Endothelial cell of umbilical vein (primary cell): ENCODE measurements around the gene SLAMF8. TPM values are rescaled to one million over a fixed set of nuclear protein-coding genes. Genes with fewer than 3 reads are reported as not detected.

Source experiments
- BruUV-seq: library from RNA; stranded (reverse); fragments of 400-500 nt; replicated peaks from 2 replicates; lab custom pipeline; 2021; lab: Mats Ljungman, UMichigan
- CTCF ChIA-PET: fragments of 300-600, 350-600 bp; sonication (Branson Sonifier 250); formaldehyde crosslinking; loops from one replicate; lab custom pipeline; 2021; ENCODE audit warnings: antibody characterized with exemption, inconsistent platforms; lab: Charles Lee
- POLR2A ChIA-PET: fragments of 300-600, 350-600 bp; sonication (Branson Sonifier 250); formaldehyde crosslinking; loops from one replicate; lab custom pipeline; 2021; ENCODE audit warnings: antibody characterized with exemption, inconsistent platforms; lab: Charles Lee
- DNase-seq: peaks from one replicate; pipeline ENCODE4 v3.0.0-alpha.2; 2011; ENCODE audit warnings: low read depth, low spot score
- FAIRE-seq: peaks from 2 replicates; lab custom pipeline; 2011; peaks lifted over from hg19 to GRCh38; lab: Jason Lieb, UNC
- H2AFZ ChIP-seq: 2 replicates; pipeline ENCODE4 v1.6.0; 2012; ENCODE audit warnings: low read depth, low read length, control low read depth, inconsistent platforms
- H3K27ac ChIP-seq: 2 replicates; pipeline ENCODE4 v1.5.1; 2011; ENCODE audit warnings: low read depth, mild to moderate bottlenecking, control low read depth, low read length, moderate library complexity; ENCODE audit not compliant: insufficient read depth
- H3K27me3 ChIP-seq, 2 experiments: 2 replicates each; pipeline versions ENCODE4 v1.6.0 to v1.6.1; 2011; ENCODE audit warnings: low read length in 2 of 2, mixed read lengths in 1 of 2; ENCODE audit not compliant: control insufficient read depth in 2 of 2, insufficient read depth in 2 of 2
- H3K36me3 ChIP-seq, 2 experiments: 2 replicates in 1 of 2; 3 replicates in 1 of 2; pipeline ENCODE4 v1.5.1; 2011; ENCODE audit warnings: low read length in 2 of 2, mild to moderate bottlenecking in 1 of 2, moderate library complexity in 1 of 2; ENCODE audit not compliant: control insufficient read depth in 2 of 2, insufficient read depth in 2 of 2; ENCODE audit errors: extremely low read depth in 1 of 2
- H3K4me1 ChIP-seq: 3 replicates; pipeline ENCODE4 v1.5.1; 2011; ENCODE audit warnings: mild to moderate bottlenecking, low read length; ENCODE audit not compliant: control insufficient read depth, insufficient read depth; ENCODE audit errors: extremely low read depth
- H3K4me2 ChIP-seq: 2 replicates; pipeline ENCODE4 v1.6.1; 2011; ENCODE audit warnings: low read length, control low read depth, mixed read lengths; ENCODE audit not compliant: insufficient read depth
- H3K4me3 ChIP-seq, 3 experiments: fragments of 200-600 bp in 1 of 3; sonication (generic), shearing (Covaris generic) in 1 of 3; replicated peaks in 1 of 3; 2 replicates each; pipeline ENCODE4 v1.5.1; 2011 to 2016; ENCODE audit warnings: control low read depth in 3 of 3, low read length in 3 of 3, mild to moderate bottlenecking in 2 of 3, inconsistent platforms in 1 of 3, low read depth in 1 of 3, moderate library complexity in 1 of 3; ENCODE audit not compliant: insufficient read depth in 1 of 3
- H3K79me2 ChIP-seq: 2 replicates; pipeline ENCODE4 v1.6.0; 2012; ENCODE audit warnings: low read length, inconsistent platforms; ENCODE audit not compliant: control insufficient read depth, insufficient read depth
- H3K9ac ChIP-seq: replicated peaks from 2 replicates; pipeline ENCODE3; 2011; ENCODE audit warnings: low read length, control low read depth; ENCODE audit not compliant: insufficient read depth; ENCODE audit errors: extremely low read depth
- H3K9me1 ChIP-seq: replicated peaks from 3 replicates; pipeline ENCODE4 v1.6.0; 2011; ENCODE audit warnings: mild to moderate bottlenecking, low read length; ENCODE audit not compliant: control insufficient read depth, insufficient read depth; ENCODE audit errors: extremely low read depth
- H3K9me3 ChIP-seq: replicated peaks from 2 replicates; pipeline ENCODE4 v1.5.1; 2012; ENCODE audit warnings: low read length, inconsistent platforms; ENCODE audit not compliant: control insufficient read depth, insufficient read depth
- H4K20me1 ChIP-seq: replicated peaks from 2 replicates; pipeline ENCODE3; 2011; ENCODE audit warnings: mild to moderate bottlenecking, low read length; ENCODE audit not compliant: control insufficient read depth, insufficient read depth; ENCODE audit errors: extremely low read depth
- EZH2 ChIP-seq: IDR thresholded peaks from 2 replicates; pipeline ENCODE4 v1.6.1; 2012; ENCODE audit warnings: borderline replicate concordance, low read depth, mild to moderate bottlenecking, moderate library complexity, low read length, inconsistent platforms; ENCODE audit not compliant: severe bottlenecking
- JUN ChIP-seq: IDR thresholded peaks from 2 replicates; pipeline ENCODE4 v1.6.1; 2011; ENCODE audit warnings: borderline replicate concordance, low read depth; ENCODE audit not compliant: insufficient read length, insufficient read depth
- POLR2AphosphoS5 ChIP-seq: IDR thresholded peaks from 2 replicates; pipeline ENCODE4 v1.6.1; 2012; ENCODE audit warnings: low read depth, mild to moderate bottlenecking, control low read depth, low read length, moderate library complexity; ENCODE audit not compliant: insufficient read depth
- dilution Hi-C: fragments of 300-500 bp; cut with MboI; formaldehyde crosslinking; loops from one replicate; pipeline ENCODE4 v1.15.0; 2019; ENCODE audit warnings: low sequenced_read_pairs; ENCODE audit not compliant: extremely low pct_ligation_motif_present
- intact Hi-C: fragments of 100-400 bp; cut with micrococcal nuclease; formaldehyde crosslinking; loops from one replicate; pipeline ENCODE4 v1.10.0; 2022
- polyA plus RNA-seq, 4 experiments: library from polyadenylated mRNA; depleted of rRNA in 3 of 4; stranded (reverse) in 3 of 4; unstranded in 1 of 4; fragments of >200 nt; gene quantifications; 2 replicates each; pipeline versions ENCODE4 v1.2.1 to v1.2.3, GENCODE V29; 2011 to 2012; ENCODE audit warnings: missing spikeins in 1 of 4
- total RNA-seq: library from RNA; stranded (reverse); gene quantifications from 2 replicates; pipeline ENCODE4 v1.2.3, GENCODE V29; 2021
- TF ChIP-seq, protein P1 (sequence below), 2 donors: IDR thresholded peaks; 1 replicate in 1 of 2; 2 replicates in 1 of 2; pipeline ENCODE4 v1.5.1; 2011; ENCODE audit warnings: low read length in 2 of 2, mild to moderate bottlenecking in 2 of 2, moderate library complexity in 2 of 2, control low read depth in 1 of 2, inconsistent platforms in 1 of 2, low read depth in 1 of 2; ENCODE audit not compliant: insufficient read depth in 1 of 2; ENCODE audit errors: extremely low read depth in 1 of 2
- TF ChIP-seq, protein P2 (sequence below): IDR thresholded peaks from 2 replicates; pipeline ENCODE4 v1.6.1; 2011; ENCODE audit not compliant: insufficient read depth, insufficient read length

The SLAMF8 gene
- total and polyA plus RNA-seq, 2 donors (not counting 3 experiments of a cell fraction or from before 2014, with no cell fraction given): not detected

DNA sequence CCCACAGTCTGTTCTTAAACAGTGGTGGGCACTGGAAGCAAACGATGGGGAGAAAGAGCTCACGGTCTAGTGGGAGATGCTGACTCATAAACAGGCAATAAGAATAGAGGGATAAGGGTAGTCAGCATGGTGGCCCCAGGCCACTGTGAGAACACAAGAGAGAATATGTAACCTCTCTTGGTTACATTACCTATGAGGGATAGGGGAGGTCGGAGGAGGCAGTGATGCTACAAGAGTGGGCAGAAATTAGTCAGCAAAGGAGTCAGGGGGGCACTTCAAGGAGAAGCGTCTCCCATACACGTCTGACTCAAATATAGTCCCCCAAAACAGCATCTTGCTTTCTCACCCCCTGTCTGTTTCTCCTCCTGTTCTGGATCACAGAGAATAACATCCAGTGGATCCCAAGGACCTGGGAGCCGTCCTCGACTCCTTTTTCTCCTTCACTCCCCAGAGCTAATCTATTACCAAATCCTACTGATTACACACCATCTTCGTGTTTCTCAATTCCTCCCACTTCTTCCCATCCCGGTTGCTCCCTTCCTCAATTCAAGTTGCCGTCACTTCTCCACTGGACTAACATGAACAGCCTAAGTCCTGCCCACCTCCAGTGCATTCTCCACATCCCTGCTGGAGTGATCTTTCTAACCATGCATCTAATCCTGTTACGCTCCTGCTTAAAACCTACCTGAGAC, 2.1 kb downstream of the SLAMF8 start:
- no peak overlapping the region for H2AFZ ChIP-seq
- dilution Hi-C loops: no loop called here
- no peaks in the 10 kb centered on the region for H3K9me3 ChIP-seq
- POLR2A ChIA-PET: no interaction called here
- H3K4me2 ChIP-seq: no peak overlapping the region
- no peak overlapping the region for H3K9ac ChIP-seq
- intact Hi-C loops: loop anchor here (1.0 kb wide), 2 partner anchors 29 to 698 kb away; no protein-coding TSS in a partner anchor
- H3K79me2 ChIP-seq: no peaks in the 10 kb centered on the region
- no peaks in the 10 kb centered on the region for H3K4me1 ChIP-seq
- peaks cover 0 to 7% of the 10 kb centered on the region in 2 experiments for H3K27me3 ChIP-seq
- CTCF ChIA-PET: interaction anchor here (0.6 to 9.0 kb wide), 12 partner anchors 13 to 696 kb away, joined by 3 to 71 read pairs (median 6); partner anchors contain the start of gene DUSP23
- no peak for DNase-seq
- H3K27ac ChIP-seq: no peak overlapping the region
- BruUV-seq: no TSS peak
- no peaks in the 10 kb centered on the region for H4K20me1 ChIP-seq
- no peak for FAIRE-seq
- TF ChIP-seq POLR2AphosphoS5: no peak
- TF ChIP-seq, protein P1, sequence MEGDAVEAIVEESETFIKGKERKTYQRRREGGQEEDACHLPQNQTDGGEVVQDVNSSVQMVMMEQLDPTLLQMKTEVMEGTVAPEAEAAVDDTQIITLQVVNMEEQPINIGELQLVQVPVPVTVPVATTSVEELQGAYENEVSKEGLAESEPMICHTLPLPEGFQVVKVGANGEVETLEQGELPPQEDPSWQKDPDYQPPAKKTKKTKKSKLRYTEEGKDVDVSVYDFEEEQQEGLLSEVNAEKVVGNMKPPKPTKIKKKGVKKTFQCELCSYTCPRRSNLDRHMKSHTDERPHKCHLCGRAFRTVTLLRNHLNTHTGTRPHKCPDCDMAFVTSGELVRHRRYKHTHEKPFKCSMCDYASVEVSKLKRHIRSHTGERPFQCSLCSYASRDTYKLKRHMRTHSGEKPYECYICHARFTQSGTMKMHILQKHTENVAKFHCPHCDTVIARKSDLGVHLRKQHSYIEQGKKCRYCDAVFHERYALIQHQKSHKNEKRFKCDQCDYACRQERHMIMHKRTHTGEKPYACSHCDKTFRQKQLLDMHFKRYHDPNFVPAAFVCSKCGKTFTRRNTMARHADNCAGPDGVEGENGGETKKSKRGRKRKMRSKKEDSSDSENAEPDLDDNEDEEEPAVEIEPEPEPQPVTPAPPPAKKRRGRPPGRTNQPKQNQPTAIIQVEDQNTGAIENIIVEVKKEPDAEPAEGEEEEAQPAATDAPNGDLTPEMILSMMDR (IDR thresholded peaks at IDR 0.05; ENCODE audit: extremely low read depth in 1 of 2, insufficient read depth in 1 of 2, low read depth in 1 of 2, low read length in 2 of 2): no peak
- no peak for TF ChIP-seq EZH2
- no peak for TF ChIP-seq JUN
- TF ChIP-seq, protein P2, sequence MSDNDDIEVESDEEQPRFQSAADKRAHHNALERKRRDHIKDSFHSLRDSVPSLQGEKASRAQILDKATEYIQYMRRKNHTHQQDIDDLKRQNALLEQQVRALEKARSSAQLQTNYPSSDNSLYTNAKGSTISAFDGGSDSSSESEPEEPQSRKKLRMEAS: no peak
- no peak overlapping the region for H3K4me3 ChIP-seq
- no peaks in the 10 kb centered on the region for H3K9me1 ChIP-seq
- H3K36me3 ChIP-seq: no peaks in the 10 kb centered on the region
